H9 (cell line): ENCODE results near the gene IGF2BP3. TPM values are rescaled to one million over a fixed set of nuclear protein-coding genes. Genes with fewer than 3 reads are reported as not detected.

Source experiments
- DNase-seq: peaks from one replicate; pipeline ENCODE4 v3.0.0-alpha.2; 2017
- H2AFZ ChIP-seq: one replicate; pipeline ENCODE4 v1.6.1; 2013; ENCODE audit warnings: mild to moderate bottlenecking, low read length, control low read depth, moderate library complexity
- H2AK5ac ChIP-seq: 2 replicates; pipeline ENCODE4 v1.6.1; 2013; ENCODE audit warnings: low read length, control low read depth, mixed read lengths; ENCODE audit not compliant: insufficient read length
- H2BK120ac ChIP-seq: one replicate; pipeline ENCODE4 v1.6.1; 2013; ENCODE audit warnings: low read depth, mild to moderate bottlenecking, low read length, control low read depth, inconsistent platforms; ENCODE audit not compliant: poor library complexity, severe bottlenecking
- H2BK12ac ChIP-seq: 2 replicates; pipeline ENCODE4 v1.6.1; 2013; ENCODE audit warnings: low read length, control low read depth, mixed read lengths, low read depth; ENCODE audit not compliant: insufficient read length
- H2BK15ac ChIP-seq: 2 replicates; pipeline ENCODE4 v1.6.1; 2013; ENCODE audit warnings: low read depth, low read length, control low read depth
- H2BK20ac ChIP-seq: one replicate; pipeline ENCODE4 v1.6.1; 2013; ENCODE audit warnings: low read depth, mild to moderate bottlenecking, low read length, control low read depth, inconsistent platforms; ENCODE audit not compliant: poor library complexity, severe bottlenecking
- H2BK5ac ChIP-seq: 2 replicates; pipeline ENCODE4 v1.6.1; 2013; ENCODE audit warnings: low read length, control low read depth, mixed read lengths; ENCODE audit not compliant: insufficient read length
- H3K14ac ChIP-seq: 2 replicates; pipeline ENCODE4 v1.6.1; 2013; ENCODE audit warnings: low read length, control low read depth; ENCODE audit not compliant: insufficient read depth
- H3K18ac ChIP-seq: 2 replicates; pipeline ENCODE4 v1.6.1; 2013; ENCODE audit warnings: low read depth, mild to moderate bottlenecking, mixed read lengths, low read length, control low read depth; ENCODE audit not compliant: insufficient read length
- H3K23ac ChIP-seq: 2 replicates; pipeline ENCODE4 v1.6.1; 2013; ENCODE audit warnings: low read length, control low read depth, mixed read lengths, low read depth; ENCODE audit not compliant: insufficient read length
- H3K23me2 ChIP-seq: 2 replicates; pipeline ENCODE4 v1.6.1; 2013; ENCODE audit warnings: low read depth, mild to moderate bottlenecking, mixed read lengths, low read length, control low read depth; ENCODE audit not compliant: insufficient read length, poor library complexity, severe bottlenecking
- H3K27ac ChIP-seq: 2 replicates; pipeline ENCODE4 v1.5.1; 2013; ENCODE audit warnings: low read length, control low read depth, mixed read lengths, low read depth; ENCODE audit not compliant: insufficient read length
- H3K27me3 ChIP-seq: 2 replicates; pipeline ENCODE4 v1.6.1; 2013; ENCODE audit warnings: low read length, control low read depth, inconsistent platforms; ENCODE audit not compliant: insufficient read depth
- H3K4ac ChIP-seq: 2 replicates; pipeline ENCODE4 v1.6.1; 2013; ENCODE audit warnings: low read depth, mild to moderate bottlenecking, control low read depth, inconsistent platforms, low read length, moderate library complexity
- H3K4me1 ChIP-seq: 2 replicates; pipeline ENCODE4 v1.6.1; 2013; ENCODE audit warnings: low read length, control low read depth, inconsistent platforms; ENCODE audit not compliant: insufficient read depth
- H3K4me2 ChIP-seq: 2 replicates; pipeline ENCODE4 v1.6.1; 2013; ENCODE audit warnings: low read length, control low read depth, mixed read lengths; ENCODE audit not compliant: insufficient read length, insufficient read depth
- H3K56ac ChIP-seq: 2 replicates; pipeline ENCODE4 v1.6.1; 2013; ENCODE audit warnings: low read depth, mild to moderate bottlenecking, mixed read lengths, low read length, control low read depth; ENCODE audit not compliant: insufficient read length
- H3K79me1 ChIP-seq: 2 replicates; pipeline ENCODE4 v1.6.1; 2013; ENCODE audit warnings: low read depth, mild to moderate bottlenecking, moderate library complexity, low read length, control low read depth, inconsistent platforms; ENCODE audit not compliant: insufficient read depth, poor library complexity, severe bottlenecking
- H3K79me2 ChIP-seq: 2 replicates; pipeline ENCODE4 v1.6.1; 2013; ENCODE audit warnings: low read length, control low read depth, inconsistent platforms; ENCODE audit not compliant: insufficient read depth
- H3K9ac ChIP-seq: 2 replicates; pipeline ENCODE4 v1.6.1; 2013; ENCODE audit warnings: low read length, control low read depth, mixed read lengths; ENCODE audit not compliant: insufficient read length; ENCODE audit errors: extremely low read depth
- H3K9me3 ChIP-seq: one replicate; pipeline ENCODE4 v1.6.1; 2013; ENCODE audit warnings: low read depth, low read length, inconsistent platforms; ENCODE audit not compliant: control insufficient read depth
- H3T11ph ChIP-seq: one replicate; pipeline ENCODE4 v1.6.1; 2013; ENCODE audit warnings: mild to moderate bottlenecking, low read length, control low read depth, inconsistent platforms
- H4K20me1 ChIP-seq: one replicate; pipeline ENCODE4 v1.6.1; 2013; ENCODE audit not compliant: control insufficient read depth, insufficient read length, insufficient read depth
- H4K5ac ChIP-seq: 2 replicates; pipeline ENCODE4 v1.6.1; 2013; ENCODE audit warnings: low read depth, mild to moderate bottlenecking, mixed read lengths, low read length, control low read depth; ENCODE audit not compliant: insufficient read length
- H4K8ac ChIP-seq: replicated peaks from 2 replicates; pipeline ENCODE4 v1.6.1; 2013; ENCODE audit warnings: low read length, control low read depth, mixed read lengths, low read depth; ENCODE audit not compliant: insufficient read length
- H4K91ac ChIP-seq: 2 replicates; pipeline ENCODE4 v1.6.1; 2013; ENCODE audit warnings: low read depth, mild to moderate bottlenecking, moderate library complexity, mixed read lengths, low read length, control low read depth; ENCODE audit not compliant: insufficient read length
- H3K27ac Mint-ChIP-seq, 3 experiments: 2 replicates in 2 of 3; 3 replicates in 1 of 3; pipeline ENCODE4 v1.8.0; 2020 to 2021; ENCODE audit warnings: mixed read lengths in 3 of 3, mild to moderate bottlenecking in 1 of 3, moderate library complexity in 1 of 3
- H3K27me3 Mint-ChIP-seq: 2 replicates; pipeline ENCODE4 v1.8.0; 2021; ENCODE audit warnings: low read depth, mild to moderate bottlenecking, moderate library complexity, mixed read lengths
- H3K36me3 Mint-ChIP-seq, 3 experiments: 2 replicates in 2 of 3; 3 replicates in 1 of 3; pipeline ENCODE4 v1.8.0; 2020 to 2021; ENCODE audit warnings: low read depth in 3 of 3, mixed read lengths in 3 of 3; ENCODE audit not compliant: insufficient read depth in 1 of 3
- H3K4me1 Mint-ChIP-seq, 2 experiments: 2 replicates each; pipeline ENCODE4 v1.8.0; 2020; ENCODE audit warnings: mixed read lengths in 2 of 2
- H3K4me3 Mint-ChIP-seq, 2 experiments: 2 replicates in 1 of 2; 3 replicates in 1 of 2; pipeline ENCODE4 v1.8.0; 2020 to 2021; ENCODE audit warnings: mild to moderate bottlenecking in 2 of 2, mixed read lengths in 2 of 2, moderate library complexity in 1 of 2
- H3K9me3 Mint-ChIP-seq, 2 experiments: 2 replicates in 1 of 2; 3 replicates in 1 of 2; pipeline ENCODE4 v1.8.0; 2020; ENCODE audit warnings: mild to moderate bottlenecking in 2 of 2, mixed read lengths in 2 of 2, moderate library complexity in 1 of 2
- CTCF ChIP-seq: fragments of 200-600 bp; sonication (generic); conservative IDR thresholded peaks from 3 replicates; pipeline ENCODE4 v1.8.0; 2021; ENCODE audit warnings: antibody characterized with exemption, mild to moderate bottlenecking
- WGBS: extraction: QIAGEN DNeasy Blood & Tissue Kit; methylation state at CpG from one replicate; pipeline ENCODE4 v1.1.7; 2013; ENCODE audit warnings: missing lambda C conversion rate, low lambda C conversion rate, mixed read lengths; ENCODE audit not compliant: insufficient read length; ENCODE audit errors: extremely low coverage; 5-methylcytosine and 5-hydroxymethylcytosine counted together
- total RNA-seq: library from RNA; stranded (reverse); gene quantifications from 2 replicates; pipeline ENCODE4 v1.2.1, GENCODE V29; 2021

IGF2BP3 gene
- total RNA-seq, 1 experiment from 2014 or later, result 197 TPM

GRCh38 chr7:23389701-23390100 lies 80.6 kb downstream of the IGF2BP3 start:
- H4K5ac ChIP-seq, result no peak overlapping the region
- H3K4me1 ChIP-seq, result no peaks in the 10 kb centered on the region
- no peak overlapping the region for H3K9ac ChIP-seq
- no peaks in the 10 kb centered on the region for H4K20me1 ChIP-seq
- no CpG with 5 or more reads among the region's 3 CpGs for WGBS
- H2BK20ac ChIP-seq, result no peak overlapping the region
- H3T11ph ChIP-seq, result no peak overlapping the region
- H2AFZ ChIP-seq, result no peak overlapping the region
- no peak overlapping the region for H2BK15ac ChIP-seq
- no peaks in the 10 kb centered on the region for H3K9me3 ChIP-seq
- H2AK5ac ChIP-seq, result no peak overlapping the region
- H3K27me3 Mint-ChIP-seq, result no peaks in the 10 kb centered on the region
- H3K4me2 ChIP-seq, result no peak overlapping the region
- no peak overlapping the region for H3K14ac ChIP-seq
- H3K9me3 Mint-ChIP-seq, result no peaks in the 10 kb centered on the region
- no peak overlapping the region for H3K27ac ChIP-seq
- no peak for DNase-seq
- no peak overlapping the region for H2BK5ac ChIP-seq
- H3K23me2 ChIP-seq, result no peaks in the 10 kb centered on the region
- H3K4ac ChIP-seq, result no peak overlapping the region
- no peak overlapping the region for H3K18ac ChIP-seq
- H3K23ac ChIP-seq, result no peak overlapping the region
- no peak for TF ChIP-seq CTCF
- H3K4me3 Mint-ChIP-seq, result no peak overlapping the region
- no peak overlapping the region for H4K91ac ChIP-seq
- H2BK120ac ChIP-seq, result no peak overlapping the region
- H2BK12ac ChIP-seq, result no peak overlapping the region
- H3K79me2 ChIP-seq, result peaks cover 4% of the 10 kb centered on the region; the same call in 1 of the 2 replicates
- peaks cover 30 to 77% (median 73%) of the 10 kb centered on the region in 3 experiments for H3K36me3 Mint-ChIP-seq
- H3K56ac ChIP-seq, result no peak overlapping the region
- no peak overlapping the region for H4K8ac ChIP-seq
- no peaks in the 10 kb centered on the region for H3K79me1 ChIP-seq
- H3K27me3 ChIP-seq, result no peaks in the 10 kb centered on the region
- H3K4me1 Mint-ChIP-seq, result peaks cover 4 to 12% of the 10 kb centered on the region in 2 experiments; a peak in 3 of 4 replicates
- no peak overlapping the region for H3K27ac Mint-ChIP-seq
